K562 (cell line): ENCODE measurements around the gene ACAD10. TPM values are rescaled to one million over a fixed set of nuclear protein-coding genes. Genes with fewer than 3 reads are reported as not detected.
A peak's percentile ranks its signal among the peaks of the same experiment; 100 is the strongest.

Experiments
- ATAC-seq: fragments of 200-7000 bp; cut with Tn5 transposase; 3 replicates; pipeline ENCODE4 v1.9.1; 2020; ENCODE audit warnings: moderate library complexity
- BruUV-seq: library from RNA; stranded (reverse); fragments of 400-500 nt; replicated peaks from 2 replicates; lab custom pipeline; 2021; lab: Mats Ljungman, UMichigan
- CTCF ChIA-PET: fragments of 300-600 bp; formaldehyde crosslinking; extraction: SDS; loops from one replicate; lab custom pipeline; 2021; ENCODE audit warnings: low intra/inter-chr PET ratio; lab: Yijun Ruan, JAX
- POLR2A ChIA-PET: fragments of 300-600, 350-650 bp; sonication (Branson Sonifier 250); formaldehyde crosslinking; extraction: SDS; loops from one replicate; lab custom pipeline; 2021; ENCODE audit warnings: antibody characterized with exemption, inconsistent platforms; lab: Yijun Ruan, JAX
- DNase-seq, 4 experiments: peaks; one replicate each; pipeline versions ENCODE4 v3.0.0 to v3.0.0-alpha.2; 2011 to 2018; ENCODE audit warnings: low spot score in 3 of 4, mixed read lengths in 3 of 4; ENCODE audit errors: extremely low read depth in 1 of 4
- FAIRE-seq: peaks from 2 replicates; lab custom pipeline; 2011; peaks lifted over from hg19 to GRCh38; lab: Jason Lieb, UNC
- H2AFZ ChIP-seq: 2 replicates; pipeline ENCODE4 v1.6.0; 2011; ENCODE audit warnings: low read depth, low read length, control low read depth, inconsistent platforms
- H3K27ac ChIP-seq: fragments of 200-600 bp; 3 replicates; pipeline ENCODE4 v1.8.0; 2011; ENCODE audit warnings: low read depth, mild to moderate bottlenecking, control low read depth, inconsistent platforms, low read length, moderate library complexity, mixed read lengths; ENCODE audit errors: extremely low read depth
- H3K27me3 ChIP-seq, 2 experiments: fragments of 300-600 bp in 1 of 2; 2 replicates in 1 of 2; 3 replicates in 1 of 2; pipeline versions ENCODE4 v1.6.0 to v1.8.0; 2011; ENCODE audit warnings: inconsistent platforms in 2 of 2, low read length in 2 of 2, mild to moderate bottlenecking in 1 of 2, mixed read lengths in 1 of 2, moderate library complexity in 1 of 2; ENCODE audit not compliant: control insufficient read depth in 2 of 2, insufficient read depth in 2 of 2
- H3K36me3 ChIP-seq: fragments of 300-600 bp; 3 replicates; pipeline ENCODE4 v1.8.0; 2011; ENCODE audit warnings: mild to moderate bottlenecking, low read length, inconsistent platforms; ENCODE audit not compliant: control insufficient read depth, insufficient read depth
- H3K4me1 ChIP-seq, 2 experiments: fragments of 200-600 bp in 1 of 2; replicated peaks in 1 of 2; 2 replicates in 1 of 2; 3 replicates in 1 of 2; pipeline versions ENCODE4 v1.5.1 to v1.8.0; 2011; ENCODE audit warnings: inconsistent platforms in 2 of 2, low read length in 2 of 2, mild to moderate bottlenecking in 1 of 2, mixed read lengths in 1 of 2, moderate library complexity in 1 of 2; ENCODE audit not compliant: control insufficient read depth in 2 of 2, insufficient read depth in 2 of 2
- H3K4me2 ChIP-seq: 2 replicates; pipeline ENCODE4 v1.6.1; 2011; ENCODE audit warnings: low read length, control low read depth, inconsistent platforms, mixed read lengths; ENCODE audit not compliant: insufficient read depth
- H3K4me3 ChIP-seq: fragments of 200-600 bp; sonication (generic), shearing (Covaris generic); 2 replicates; pipeline ENCODE4 v1.5.1; 2016; ENCODE audit warnings: control low read depth, inconsistent platforms
- H3K79me2 ChIP-seq: fragments of 200-600 bp; 3 replicates; pipeline ENCODE4 v1.8.0; 2011; ENCODE audit warnings: low read length, inconsistent platforms; ENCODE audit not compliant: control insufficient read depth, insufficient read depth
- H3K9ac ChIP-seq, 2 experiments: 2 replicates each; pipeline versions ENCODE4 v1.6.0 to v1.6.1; 2011; ENCODE audit warnings: low read depth in 2 of 2, low read length in 2 of 2, control low read depth in 1 of 2, inconsistent platforms in 1 of 2, mild to moderate bottlenecking in 1 of 2, mixed read lengths in 1 of 2; ENCODE audit not compliant: insufficient read depth in 1 of 2
- H3K9me1 ChIP-seq: one replicate; pipeline ENCODE4 v1.6.0; 2011; ENCODE audit warnings: inconsistent platforms, mild to moderate bottlenecking, low read length, moderate library complexity; ENCODE audit not compliant: control insufficient read depth, insufficient read depth
- H3K9me3 ChIP-seq: replicated peaks from 2 replicates; pipeline ENCODE4 v1.5.1; 2011; ENCODE audit warnings: low read depth, low read length, inconsistent platforms; ENCODE audit not compliant: control insufficient read depth, insufficient read depth
- H4K20me1 ChIP-seq: replicated peaks from 2 replicates; pipeline ENCODE4 v1.6.1; 2011; ENCODE audit warnings: low read length, inconsistent platforms, mixed read lengths; ENCODE audit not compliant: control insufficient read depth, insufficient read depth
- CREBBP ChIP-seq: IDR thresholded peaks from one replicate; pipeline ENCODE4 v1.6.1; 2012; ENCODE audit warnings: low read depth, mild to moderate bottlenecking, control low read depth, inconsistent platforms, low read length
- EP400 ChIP-seq: fragments of 450-650 bp; IDR thresholded peaks from 2 replicates; pipeline ENCODE4 v1.6.1; 2017; ENCODE audit warnings: antibody characterized with exemption, mild to moderate bottlenecking, moderate library complexity
- EZH2 ChIP-seq: IDR thresholded peaks from 2 replicates; pipeline ENCODE4 v1.6.1; 2012; ENCODE audit warnings: low read depth, mild to moderate bottlenecking, inconsistent platforms, low read length, borderline replicate concordance
- HINFP ChIP-seq: fragments of 450-650 bp; conservative IDR thresholded peaks from 2 replicates; pipeline ENCODE4 v1.6.1; 2016; ENCODE audit warnings: missing genetic modification characterization, low read depth, mild to moderate bottlenecking, control low read depth, missing compliant biosample characterization
- IRF9 ChIP-seq: fragments of 450-650 bp; IDR thresholded peaks from 2 replicates; pipeline ENCODE4 v1.6.1; 2016; ENCODE audit warnings: missing biosample characterization, missing genetic modification characterization
- JUNB ChIP-seq: fragments of 450-650 bp; formaldehyde crosslinking; conservative IDR thresholded peaks from 2 replicates; pipeline ENCODE4 v1.4.0; 2020; ENCODE audit warnings: mild to moderate bottlenecking
- MECOM ChIP-seq: fragments of 250-450 bp; sonication (Bioruptor Pico); IDR thresholded peaks from 2 replicates; pipeline ENCODE4 v1.8.0; 2022; ENCODE audit warnings: inconsistent platforms
- RB1 ChIP-seq: fragments of 450-650 bp; IDR thresholded peaks from 2 replicates; pipeline ENCODE4 v1.6.1; 2017; ENCODE audit warnings: low read depth, mild to moderate bottlenecking
- RBFOX2 ChIP-seq: fragments of 200-400 bp; formaldehyde crosslinking; IDR thresholded peaks from 2 replicates; pipeline ENCODE4 v1.6.1; 2017; ENCODE audit warnings: low read depth, mild to moderate bottlenecking, low read length, moderate library complexity
- RBM34 ChIP-seq: fragments of 200-400 bp; formaldehyde crosslinking; IDR thresholded peaks from 2 replicates; pipeline ENCODE4 v1.6.1; 2018; ENCODE audit warnings: low read length, borderline replicate concordance; ENCODE audit not compliant: insufficient read depth
- STAT5A ChIP-seq: IDR thresholded peaks from 2 replicates; pipeline ENCODE4 v1.6.1; 2012; ENCODE audit warnings: low read length, inconsistent platforms, borderline replicate concordance
- TAF7 ChIP-seq: fragments of 450-650 bp; IDR thresholded peaks from 2 replicates; pipeline ENCODE4 v1.6.1; 2016; ENCODE audit warnings: missing genetic modification characterization, missing compliant biosample characterization
- ZNF197 ChIP-seq: fragments of 200-800 bp; sonication (Bioruptor generic); IDR thresholded peaks from 2 replicates; pipeline ENCODE4 v1.6.1; 2016; ENCODE audit warnings: low read depth, missing genetic modification characterization, missing compliant biosample characterization
- ZNF212 ChIP-seq: fragments of 450-650 bp; formaldehyde crosslinking; IDR thresholded peaks from 2 replicates; pipeline ENCODE4 v1.4.0; 2020; ENCODE audit warnings: mild to moderate bottlenecking
- ZNF740 ChIP-seq, 3 experiments: fragments of 200-800 bp in 1 of 3; sonication (Bioruptor generic) in 1 of 3; sonication (generic) in 1 of 3; formaldehyde crosslinking in 1 of 3; IDR thresholded peaks; 2 replicates each; pipeline versions ENCODE4 v1.6.1 to v1.8.0; 2016 to 2022; ENCODE audit warnings: mild to moderate bottlenecking in 2 of 3, missing compliant biosample characterization in 2 of 3, missing genetic modification characterization in 2 of 3, missing genetic modification reagents in 1 of 3
- WGBS: fragments of 100-300 bp; shearing (Covaris generic); methylation state at CpG from one replicate; pipeline ENCODE4 v1.1.6; 2016; ENCODE audit warnings: low coverage, mixed read lengths; ENCODE audit not compliant: insufficient coverage; ENCODE audit errors: missing lambda C conversion rate; 5-methylcytosine and 5-hydroxymethylcytosine counted together
- in situ Hi-C: fragments of 300-500 bp; cut with MboI; formaldehyde crosslinking; loops from 4 replicates; pipeline ENCODE4 v1.15.0; 2018; ENCODE audit warnings: inconsistent platforms, mixed read lengths
- intact Hi-C: fragments of 100-400 bp; cut with micrococcal nuclease; formaldehyde crosslinking; loops from 2 replicates; pipeline ENCODE4 v1.14.2; 2022
- polyA plus RNA-seq, 8 experiments: library from polyadenylated mRNA; depleted of rRNA in 4 of 8; stranded (reverse) in 5 of 8; unstranded in 3 of 8; fragments of >200 nt; fragmentation: Nextera tagmentation in 2 of 8; fragmentation: Illumina TruSeq in 1 of 8; extraction: Ambion mirVana in 2 of 8; extraction: Trizol in 1 of 8; gene quantifications; 2 replicates each; pipeline versions ENCODE4 v1.2.1 to v1.2.3, GENCODE V29; 2011 to 2014; ENCODE audit warnings: inconsistent platforms in 1 of 8, missing spikeins in 1 of 8
- total RNA-seq, 7 experiments: library from RNA; depleted of rRNA in 6 of 7; stranded (reverse); fragments of >200 nt in 6 of 7; fragmentation: Illumina TruSeq in 2 of 7; extraction: Trizol in 2 of 7; gene quantifications; 2 replicates each; pipeline versions ENCODE4 v1.2.1 to v1.2.3, GENCODE V29; 2011 to 2021; ENCODE audit warnings: low replicate concordance in 1 of 7

The ACAD10 gene
- total and polyA plus RNA-seq, 9 of the 15 experiments (the other 6 are each of a cell fraction or from before 2014, with no cell fraction given), result 2.3 to 19.2 (median 12.0) TPM

GRCh38 chr12:111775205-111776193, 89.6 kb downstream of the ACAD10 start (continued):
- no peak for TF ChIP-seq ZNF740 (CRISPR knock-in tag; IDR thresholded peaks at IDR 0.05)
- TF ChIP-seq ZNF740 (tag; IDR thresholded peaks at IDR 0.05), result peak in 1 of 2 experiments; percentile 56; a peak in 1 of 4 replicates
- peak; percentile 39; the same call in 1 of the 2 replicates for TF ChIP-seq RBFOX2
- no peak for TF ChIP-seq RB1

GRCh38 chr12:111776836-111777344, 91.0 kb downstream of the ACAD10 start:
- no peak for ATAC-seq
- CTCF ChIA-PET, result interaction anchor here (0.5 kb wide), 1 partner anchor 91 kb away, joined by 3 read pairs; no protein-coding TSS in a partner anchor
- FAIRE-seq, result no peak
- Histone ChIP-seq H3K4me1 (peaks cover 28 to 36% of the 10 kb centered on the region in 2 experiments), H4K20me1 (no peaks in the 10 kb centered on the region), H3K79me2 (no peaks in the 10 kb centered on the region), H3K9me1 (no peaks in the 10 kb centered on the region), H3K4me2 (no peak overlapping the region), H3K9ac (peak overlapping the region in 1 of 2 experiments; percentile 59; a peak in 1 of 4 replicates), H2AFZ (no peak overlapping the region), H3K27me3 (no peaks in the 10 kb centered on the region), H3K9me3 (no peaks in the 10 kb centered on the region; the same call in 1 of the 2 replicates), H3K4me3 (no peak overlapping the region), H3K27ac (no peak overlapping the region), H3K36me3 (peaks cover 3% of the 10 kb centered on the region; the same call in 1 of the 3 replicates)
- no TSS peak for BruUV-seq
- intact Hi-C loops (no loop called here), in situ Hi-C loops (no loop called here)
- no peak for DNase-seq
- 70% methylated on average over 3 of the region's 3 CpGs for WGBS
- POLR2A ChIA-PET, result interaction anchor here (1.6 to 2.8 kb wide), 2 partner anchors 9 to 17 kb away, joined by 4 to 14 read pairs; no protein-coding TSS in a partner anchor
- TF ChIP-seq JUNB (CRISPR knock-in tag), result no peak
- no peak for TF ChIP-seq ZNF212 (CRISPR knock-in tag)
- TF ChIP-seq ZNF197, result no peak
- no peak for TF ChIP-seq EZH2
- no peak for TF ChIP-seq STAT5A
- no peak for TF ChIP-seq RBM34
- no peak for TF ChIP-seq HINFP (tag)
- TF ChIP-seq CREBBP, result no peak
- TF ChIP-seq MECOM, result no peak
- TF ChIP-seq EP400, result no peak
- TF ChIP-seq TAF7 (tag), result no peak
- TF ChIP-seq IRF9 (tag), result no peak
